HepG2 (cell line): ENCODE data around the gene DPP7. TPM values are rescaled to one million over a fixed set of nuclear protein-coding genes. Genes with fewer than 3 reads are reported as not detected.

Experiments used
- CBX2 ChIP-seq, 2 experiments: fragments of 200-600 bp in 1 of 2; sonication (generic); formaldehyde crosslinking in 1 of 2; IDR thresholded peaks; 2 replicates each; pipeline versions ENCODE4 v1.7.0 to v1.8.1; 2018 to 2022; ENCODE audit warnings: low read depth in 2 of 2, low read length in 1 of 2, mild to moderate bottlenecking in 1 of 2, missing genetic modification reagents in 1 of 2
- FOXA1 ChIP-seq, 2 experiments: fragments of 450-650 bp in 1 of 2; sonication (generic) in 1 of 2; formaldehyde crosslinking in 1 of 2; IDR thresholded peaks; 2 replicates each; pipeline versions ENCODE4 v1.4.0 to v1.6.1; 2016 to 2020; ENCODE audit warnings: missing genetic modification reagents in 1 of 2
- HMGXB4 ChIP-seq, 2 experiments: sonication (generic) in 1 of 2; formaldehyde crosslinking in 1 of 2; IDR thresholded peaks; 2 replicates each; pipeline versions ENCODE4 v1.4.0 to v1.6.1; 2018 to 2020; ENCODE audit warnings: missing genetic modification reagents in 2 of 2, borderline replicate concordance in 1 of 2, low read depth in 1 of 2, mild to moderate bottlenecking in 1 of 2, missing biosample characterization in 1 of 2
- HNF1A ChIP-seq, 2 experiments: sonication (generic) in 1 of 2; formaldehyde crosslinking in 1 of 2; IDR thresholded peaks; 2 replicates each; pipeline versions ENCODE4 v1.4.0 to v1.6.1; 2016 to 2020; ENCODE audit warnings: borderline replicate concordance in 1 of 2, low read depth in 1 of 2, mild to moderate bottlenecking in 1 of 2, missing genetic modification reagents in 1 of 2
- HNF4A ChIP-seq: sonication (generic); formaldehyde crosslinking; IDR thresholded peaks from 2 replicates; pipeline ENCODE4 v1.4.0; 2020; ENCODE audit warnings: missing genetic modification reagents
- MXD4 ChIP-seq: IDR thresholded peaks from 2 replicates; pipeline ENCODE4 v1.6.1; 2016; ENCODE audit warnings: mild to moderate bottlenecking, missing biosample characterization, missing genetic modification reagents
- PAXIP1 ChIP-seq: sonication (generic); formaldehyde crosslinking; conservative IDR thresholded peaks from 2 replicates; pipeline ENCODE4 v1.4.0; 2020; ENCODE audit warnings: mild to moderate bottlenecking, missing genetic modification reagents, moderate library complexity
- POGZ ChIP-seq: sonication (generic); formaldehyde crosslinking; IDR thresholded peaks from 2 replicates; pipeline ENCODE4 v1.4.0; 2020; ENCODE audit warnings: mild to moderate bottlenecking, missing genetic modification reagents
- RXRB ChIP-seq: IDR thresholded peaks from 2 replicates; pipeline ENCODE4 v1.6.1; 2016; ENCODE audit warnings: borderline replicate concordance, missing genetic modification reagents, missing compliant biosample characterization
- STAG1 ChIP-seq: sonication (generic); formaldehyde crosslinking; IDR thresholded peaks from 2 replicates; pipeline ENCODE4 v1.4.0; 2020; ENCODE audit warnings: missing genetic modification reagents
- ZFX ChIP-seq: sonication (generic); formaldehyde crosslinking; IDR thresholded peaks from 2 replicates; pipeline ENCODE4 v1.4.0; 2020; ENCODE audit warnings: mild to moderate bottlenecking, low read depth, missing genetic modification reagents, moderate library complexity
- ZKSCAN5 ChIP-seq: sonication (generic); formaldehyde crosslinking; IDR thresholded peaks from 2 replicates; pipeline ENCODE4 v1.5.1; 2020; ENCODE audit warnings: mild to moderate bottlenecking, missing genetic modification reagents
- ZNF180 ChIP-seq: sonication (generic); formaldehyde crosslinking; IDR thresholded peaks from 2 replicates; pipeline ENCODE4 v1.4.0; 2020; ENCODE audit warnings: low read depth, missing genetic modification reagents, borderline replicate concordance
- ZNF235 ChIP-seq: sonication (generic); formaldehyde crosslinking; IDR thresholded peaks from 2 replicates; pipeline ENCODE4 v1.8.1; 2023; ENCODE audit warnings: mild to moderate bottlenecking, missing genetic modification reagents, borderline replicate concordance
- ZNF547 ChIP-seq: sonication (generic); formaldehyde crosslinking; IDR thresholded peaks from 2 replicates; pipeline ENCODE4 v1.5.1; 2020; ENCODE audit warnings: mild to moderate bottlenecking, missing genetic modification reagents
- polyA plus RNA-seq, 8 experiments: library from polyadenylated mRNA; depleted of rRNA in 3 of 8; stranded (reverse) in 7 of 8; unstranded in 1 of 8; fragments of >200 nt; fragmentation: Illumina TruSeq in 4 of 8; extraction: Trizol in 4 of 8; gene quantifications; 2 replicates each; pipeline versions ENCODE4 v1.2.1 to v1.2.3, GENCODE V29; 2011 to 2016; ENCODE audit warnings: low read depth in 4 of 8, missing spikeins in 1 of 8, mixed read lengths in 1 of 8; ENCODE audit not compliant: insufficient read depth in 1 of 8
- total RNA-seq, 5 experiments: library from RNA; depleted of rRNA; stranded (reverse); fragments of >200 nt; fragmentation: Illumina TruSeq; extraction: Trizol; gene quantifications; 2 replicates each; pipeline ENCODE4 v1.2.3, GENCODE V29; 2016; ENCODE audit warnings: low read depth in 1 of 5
- TF ChIP-seq, protein P1 (sequence below): sonication (generic); formaldehyde crosslinking; IDR thresholded peaks from 2 replicates; pipeline ENCODE4 v1.9.0; 2021; ENCODE audit warnings: missing genetic modification reagents, mild to moderate bottlenecking, borderline replicate concordance

The DPP7 gene
- total and polyA plus RNA-seq, 2 of the 13 experiments (the other 11 are each of a cell fraction or from before 2014, with no cell fraction given) = 1.2 to 4.5 TPM

DNA sequence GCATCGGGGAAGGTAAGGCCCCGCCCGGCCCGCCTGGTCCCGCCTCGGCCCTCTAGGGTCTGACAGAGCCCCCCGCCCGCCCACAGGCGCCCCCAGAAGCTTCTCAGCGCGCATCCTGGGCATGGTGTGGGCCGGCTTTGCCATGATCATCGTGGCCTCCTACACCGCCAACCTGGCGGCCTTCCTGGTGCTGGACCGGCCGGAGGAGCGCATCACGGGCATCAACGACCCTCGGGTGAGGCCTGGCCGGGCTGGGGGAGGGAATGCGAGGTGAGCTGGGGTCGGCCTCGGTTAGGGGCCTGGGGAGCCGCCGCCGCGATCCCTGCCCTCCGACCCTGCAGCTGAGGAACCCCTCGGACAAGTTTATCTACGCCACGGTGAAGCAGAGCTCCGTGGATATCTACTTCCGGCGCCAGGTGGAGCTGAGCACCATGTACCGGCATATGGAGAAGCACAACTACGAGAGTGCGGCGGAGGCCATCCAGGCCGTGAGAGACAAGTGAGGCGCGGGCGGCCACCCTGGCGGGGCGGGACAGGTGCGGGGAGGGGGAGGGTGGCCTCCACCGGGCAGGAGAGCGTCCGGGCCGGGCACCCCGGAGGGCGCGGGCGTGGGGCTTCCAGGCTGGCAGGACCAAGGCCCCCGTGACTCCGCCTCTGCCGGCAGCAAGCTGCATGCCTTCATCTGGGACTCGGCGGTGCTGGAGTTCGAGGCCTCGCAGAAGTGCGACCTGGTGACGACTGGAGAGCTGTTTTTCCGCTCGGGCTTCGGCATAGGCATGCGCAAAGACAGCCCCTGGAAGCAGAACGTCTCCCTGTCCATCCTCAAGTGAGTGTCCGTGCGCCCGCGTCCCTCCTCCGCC, 48.2 kb upstream of the DPP7 start (continued):
- TF ChIP-seq HNF1A (IDR thresholded peaks at IDR 0.05; ENCODE audit: low read depth) (no peak), HNF1A (CRISPR knock-in tag; IDR thresholded peaks at IDR 0.05; ENCODE audit: borderline replicate concordance) (no peak), STAG1 (CRISPR knock-in tag) (peak; percentile 49), MXD4 (CRISPR knock-in tag) (no peak), FOXA1 (IDR thresholded peaks at IDR 0.05) (no peak), FOXA1 (CRISPR knock-in tag; IDR thresholded peaks at IDR 0.05) (no peak), HNF4A (CRISPR knock-in tag) (no peak), ZFX (CRISPR knock-in tag) (peak; percentile 65), POGZ (no peak), ZNF235 (no peak), HMGXB4 (CRISPR knock-in tag; IDR thresholded peaks at IDR 0.05; ENCODE audit: borderline replicate concordance in 1 of 2, low read depth in 1 of 2) (no peak), ZKSCAN5 (CRISPR knock-in tag) (no peak), CBX2 (IDR thresholded peaks at IDR 0.05; ENCODE audit: low read depth, low read length) (no peak), CBX2 (CRISPR knock-in tag; IDR thresholded peaks at IDR 0.05; ENCODE audit: low read depth) (no peak), ZNF180 (no peak), ZNF547 (CRISPR knock-in tag) (0 out of 2 replicates have a peak, but pooled peaks have one; percentile 65), RXRB (CRISPR knock-in tag) (0 out of 2 replicates have a peak, but pooled peaks have one; percentile 20), PAXIP1 (CRISPR knock-in tag) (no peak)
- TF ChIP-seq, protein P1, sequence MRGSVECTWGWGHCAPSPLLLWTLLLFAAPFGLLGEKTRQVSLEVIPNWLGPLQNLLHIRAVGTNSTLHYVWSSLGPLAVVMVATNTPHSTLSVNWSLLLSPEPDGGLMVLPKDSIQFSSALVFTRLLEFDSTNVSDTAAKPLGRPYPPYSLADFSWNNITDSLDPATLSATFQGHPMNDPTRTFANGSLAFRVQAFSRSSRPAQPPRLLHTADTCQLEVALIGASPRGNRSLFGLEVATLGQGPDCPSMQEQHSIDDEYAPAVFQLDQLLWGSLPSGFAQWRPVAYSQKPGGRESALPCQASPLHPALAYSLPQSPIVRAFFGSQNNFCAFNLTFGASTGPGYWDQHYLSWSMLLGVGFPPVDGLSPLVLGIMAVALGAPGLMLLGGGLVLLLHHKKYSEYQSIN (CRISPR knock-in tag) = no peak
